GM19455 (cell line): ENCODE results near the gene ZMYND10.

Experiments used
- ATAC-seq: cut with Tn5 transposase; IDR thresholded peaks from one replicate; pipeline ENCODE4 v1.9.1; 2021; ENCODE audit not compliant: unreplicated experiment

ZMYND10 gene

GRCh38 chr3:50350213-50350526, 4.6 kb upstream of the ZMYND10 start:
- no peak for ATAC-seq

GRCh38 chr3:50347187-50347813, 1.8 kb upstream of the ZMYND10 start:
- no peak for ATAC-seq

- ATAC-seq = no peak
Measured at GRCh38 chr3:50345008-50345407, 524 bp downstream of the ZMYND10 start.

GRCh38 chr3:50342813-50343633, 2.5 kb downstream of the ZMYND10 start:
- no peak for ATAC-seq

GRCh38 chr3:50341996-50342650, 3.4 kb downstream of the ZMYND10 start:
- no peak for ATAC-seq

GRCh38 chr3:50341537-50341936, 4.0 kb downstream of the ZMYND10 start:
- no peak for ATAC-seq

GRCh38 chr3:50340448-50341329, 4.8 kb downstream of the ZMYND10 start, which contains the start of gene RASSF1:
RASSF1 (minus strand) TSS chr3:50340836; CDS start chr3:50340805, 31 bp downstream.
- no peak for ATAC-seq

- no peak for ATAC-seq
Measured at GRCh38 chr3:50340147-50340447, 5.4 kb downstream of the ZMYND10 start.

- no peak for ATAC-seq
Measured at GRCh38 chr3:50339485-50340146, 5.9 kb downstream of the ZMYND10 start.

GRCh38 chr3:50338965-50339364, 6.6 kb downstream of the ZMYND10 start:
- no peak for ATAC-seq

- peak; percentile 66 for ATAC-seq
Measured at GRCh38 chr3:50337175-50337861, 8.2 kb downstream of the ZMYND10 start.

- peak; percentile 34 for ATAC-seq
Measured at GRCh38 chr3:50336452-50337174, 8.9 kb downstream of the ZMYND10 start.

GRCh38 chr3:50334339-50335075, 11.0 kb downstream of the ZMYND10 start:
- ATAC-seq = no peak

- ATAC-seq = no peak
Measured at GRCh38 chr3:50333744-50334328, 11.7 kb downstream of the ZMYND10 start.

- no peak for ATAC-seq
Measured at GRCh38 chr3:50331364-50331907, 14.1 kb downstream of the ZMYND10 start.

GRCh38 chr3:50330330-50330729, 15.2 kb downstream of the ZMYND10 start:
- ATAC-seq = no peak

GRCh38 chr3:50327943-50328691, 17.4 kb downstream of the ZMYND10 start, which contains the start of gene TUSC2:
TUSC2 (minus strand) TSS chr3:50328223; CDS start chr3:50328099, 124 bp downstream.
- ATAC-seq = peak; percentile 81
